Posterior cingulate gyrus (tissue), 11 donors: Measurements from ENCODE around the gene ILKAP.

Experiments used
- DNase-seq, 10 donors: peaks; one replicate each; pipeline versions ENCODE4 v3.0.0 to v3.0.0-alpha.2; 2020 to 2021; ENCODE audit warnings: mixed read lengths in 3 of 10
- intact Hi-C: fragments of 100-400 bp; cut with DNase I; formaldehyde crosslinking; loops from one replicate; pipeline ENCODE4 v1.15.1; 2023

ILKAP gene

DNA sequence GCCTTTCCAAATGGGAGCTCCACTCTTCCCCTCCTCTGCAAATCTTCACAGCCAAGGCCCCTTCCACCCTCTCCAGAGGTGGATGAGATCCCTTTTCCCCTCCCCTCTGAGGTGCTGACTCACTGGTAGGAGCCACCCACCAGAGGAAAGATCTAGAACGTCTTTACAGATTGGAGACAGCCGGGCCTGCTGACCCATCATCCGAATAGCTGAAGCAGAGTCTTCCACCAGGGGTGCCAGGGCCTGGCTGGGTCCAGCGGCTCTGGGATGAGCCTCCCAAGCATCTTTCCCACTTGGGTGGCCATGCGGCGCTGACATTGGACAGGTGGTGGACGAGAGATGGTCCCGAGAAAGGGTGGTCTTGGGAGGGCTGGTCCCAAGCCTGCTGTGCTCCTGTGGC, 35.7 kb downstream of the ILKAP start:
- intact Hi-C loops = no loop called here
- peak in 2 of 10 donors; percentile 49 to 74 for DNase-seq

DNA sequence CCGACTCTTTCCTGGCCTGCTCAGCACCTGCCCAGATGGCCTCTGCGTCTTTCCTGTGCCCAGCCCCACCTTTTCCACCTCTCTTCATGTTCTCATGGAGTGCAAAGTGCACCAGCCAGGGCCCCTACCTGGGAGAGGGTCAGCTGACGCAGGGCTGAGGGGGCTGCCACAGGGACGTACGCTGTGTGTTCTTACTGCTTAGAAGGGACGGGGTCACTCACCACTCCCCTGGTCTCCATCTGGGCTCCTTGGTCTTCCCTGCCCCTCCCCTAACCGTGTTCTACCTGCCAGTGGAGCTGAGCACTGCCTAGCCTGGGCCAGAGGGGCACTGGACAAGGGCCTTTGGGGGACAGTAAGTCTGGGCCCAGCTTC, 36.2 kb downstream of the ILKAP start:
- DNase-seq = peak in 2 of 10 donors; percentile 39 to 50
- intact Hi-C loops = no loop called here

DNA sequence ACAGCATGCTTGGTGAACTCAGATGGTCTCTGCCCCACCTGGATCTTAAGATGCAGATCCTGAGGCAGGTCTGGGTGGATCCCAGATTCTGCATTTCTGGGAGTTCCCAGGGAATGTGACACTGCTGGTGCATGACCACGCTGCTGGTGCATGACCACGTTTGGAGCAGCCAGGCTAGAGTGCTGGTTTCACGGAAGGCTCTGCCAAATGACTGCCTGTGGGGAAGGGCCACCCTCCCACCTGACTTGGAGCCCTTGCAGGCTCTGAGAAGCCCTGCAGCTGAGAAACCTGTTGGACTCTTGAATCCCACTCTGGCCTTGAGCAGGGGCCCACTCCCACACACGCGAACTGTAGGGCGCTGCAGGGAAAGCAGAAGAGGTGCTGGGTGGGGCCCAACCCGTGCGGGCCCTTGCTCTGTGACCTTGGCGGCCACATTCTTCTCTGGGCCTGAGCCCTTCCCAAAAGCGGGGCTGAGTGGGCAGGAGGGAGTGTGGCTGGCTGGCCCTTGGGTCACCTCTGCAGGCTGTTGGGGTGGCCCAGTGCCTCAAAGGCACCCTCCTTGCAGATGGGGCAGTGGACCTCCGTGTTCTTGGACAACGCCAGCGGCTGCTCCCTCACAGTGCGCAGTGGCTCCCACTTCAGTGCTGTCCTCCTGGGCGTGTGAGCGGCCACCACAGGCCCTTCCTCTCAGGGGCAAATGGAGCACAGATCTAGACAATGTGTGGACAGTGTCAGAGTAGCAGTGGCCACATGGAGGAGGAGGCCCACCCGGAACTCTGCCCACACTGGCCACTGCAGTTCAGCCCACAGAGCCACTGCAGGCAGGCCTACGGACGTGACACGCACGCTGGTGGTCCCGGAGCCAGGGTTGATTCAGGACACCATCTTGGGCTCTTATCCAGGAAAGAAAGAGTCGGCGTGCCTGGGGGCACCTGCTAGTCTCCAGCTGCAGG, 36.8 kb downstream of the ILKAP start:
- peak in 2 of 10 donors; percentile 58 to 86 for DNase-seq

DNA sequence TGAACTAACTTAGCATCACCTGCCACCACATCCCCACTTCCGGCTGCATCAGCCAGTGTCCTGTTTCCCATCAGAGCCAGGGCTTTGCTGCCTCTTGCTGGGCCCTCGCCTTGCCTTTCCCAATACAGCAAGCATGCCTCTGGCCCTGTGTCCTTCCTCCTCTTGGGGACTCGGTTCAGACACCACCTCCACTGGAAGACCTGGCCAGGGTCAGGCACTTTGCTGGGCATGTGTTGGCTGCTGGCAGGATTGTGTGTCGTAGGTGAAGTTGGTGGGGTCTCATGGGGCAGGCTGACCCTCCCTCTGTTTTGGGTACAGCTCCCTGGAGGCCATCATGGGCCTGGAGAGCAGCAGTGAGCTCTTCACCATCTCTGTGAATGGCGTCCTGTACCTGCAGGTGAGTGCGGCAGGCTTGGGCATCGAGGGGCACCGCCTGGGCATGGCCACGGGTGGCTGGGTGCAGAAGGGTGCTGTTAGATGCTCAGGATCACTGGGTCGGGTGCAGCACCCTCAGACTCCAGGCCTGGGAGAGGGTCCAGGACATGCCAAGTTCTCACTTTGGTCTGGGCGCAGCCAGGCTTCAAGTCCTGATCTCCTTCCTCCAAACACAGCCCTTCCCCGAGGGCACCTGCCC, 38.1 kb downstream of the ILKAP start:
- peak in 3 of 10 donors; percentile 65 to 68 (median 66) for DNase-seq
- intact Hi-C loops = no loop called here

More for the DNA sequence above, 36.8 kb downstream of the ILKAP start:
- intact Hi-C loops = no loop called here

DNA sequence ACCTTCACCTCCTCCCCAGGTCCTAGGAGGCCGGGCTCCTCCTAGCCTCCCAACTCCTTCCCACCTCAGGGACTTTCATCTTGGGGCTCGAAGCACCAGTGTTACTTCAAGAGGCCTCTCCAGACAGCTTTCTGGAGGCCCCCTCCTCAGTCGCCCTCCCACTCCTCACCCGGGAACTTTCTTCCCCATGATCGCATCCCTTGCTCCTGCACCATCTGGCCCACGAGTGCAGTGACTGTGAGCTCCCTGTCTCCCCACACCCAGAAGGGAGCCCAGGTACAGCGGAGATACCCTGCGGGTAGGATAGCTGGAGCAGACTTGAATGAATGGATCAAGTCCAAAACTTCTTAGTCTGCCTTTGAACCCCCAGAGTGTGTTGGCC, 38.6 kb downstream of the ILKAP start:
- intact Hi-C loops = no loop called here
- DNase-seq = peak in 3 of 10 donors; percentile 39 to 70 (median 66)

DNA sequence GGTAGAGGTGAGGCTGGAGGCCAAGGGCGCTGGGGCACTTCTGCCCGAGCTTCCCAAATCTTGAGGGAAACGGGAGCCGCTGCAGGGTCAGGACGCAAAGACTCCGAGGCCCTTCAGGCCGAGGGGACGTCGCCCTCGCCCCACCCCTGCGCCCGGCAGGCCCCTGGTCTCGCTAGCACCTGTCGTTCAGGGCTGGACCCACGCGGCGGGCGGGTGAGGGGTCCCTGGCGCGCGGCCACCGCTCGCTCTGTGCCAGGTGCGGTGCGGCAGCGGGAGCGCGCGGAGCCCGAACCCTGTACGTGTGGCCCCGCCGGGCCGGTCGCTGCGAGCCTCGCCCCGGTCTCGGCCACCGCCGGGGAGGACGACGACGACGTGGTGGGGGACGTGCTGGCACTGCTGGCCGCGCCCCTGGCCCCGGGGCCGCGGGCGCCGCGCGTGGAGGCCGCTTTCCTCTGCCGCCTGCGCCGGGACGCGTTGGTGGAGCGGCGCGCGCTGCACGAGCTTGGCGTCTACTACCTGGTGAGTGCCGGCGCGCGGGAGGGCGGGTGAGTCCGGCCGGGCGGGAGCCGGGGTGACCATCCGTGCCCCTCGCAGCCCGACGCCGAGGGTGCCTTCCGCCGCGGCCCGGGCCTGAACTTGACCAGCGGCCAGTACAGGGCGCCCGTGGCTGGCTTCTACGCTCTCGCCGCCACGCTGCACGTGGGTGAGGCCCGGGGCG, 39.9 kb downstream of the ILKAP start:
- peak in 3 of 10 donors; percentile 78 to 89 (median 83) for DNase-seq
- intact Hi-C loops = no loop called here

DNA sequence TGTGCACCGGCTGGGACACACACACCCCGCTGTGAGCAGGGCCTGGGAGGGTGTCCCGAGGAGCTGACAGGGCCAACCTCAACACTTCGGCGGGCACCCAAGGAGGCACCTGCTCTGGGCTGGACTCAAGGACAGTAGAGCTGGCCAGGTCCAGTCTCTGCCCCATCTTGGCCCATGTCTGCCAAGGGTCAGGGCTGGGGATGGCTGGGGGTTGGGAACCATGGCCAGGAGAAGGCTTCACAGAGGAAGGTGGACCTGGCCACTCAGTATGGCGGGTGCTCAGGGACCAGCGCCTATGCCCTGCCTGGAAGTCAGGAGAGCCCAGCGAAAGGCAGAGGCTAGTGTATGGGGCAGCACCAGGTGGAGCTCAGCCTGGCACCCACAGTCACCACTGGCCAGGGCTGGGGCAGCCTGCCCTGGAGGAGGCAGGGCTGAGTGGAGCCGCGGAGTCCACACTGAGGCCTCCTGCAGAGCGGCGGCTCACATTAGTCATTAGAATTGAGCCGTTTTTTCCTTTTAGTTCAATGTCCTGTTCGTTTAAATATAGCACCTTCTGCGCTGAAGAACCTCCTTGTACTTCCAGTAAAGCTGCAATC, 40.6 kb downstream of the ILKAP start:
- peak in 3 of 10 donors; percentile 42 to 66 (median 62) for DNase-seq
- intact Hi-C loops = no loop called here

DNA sequence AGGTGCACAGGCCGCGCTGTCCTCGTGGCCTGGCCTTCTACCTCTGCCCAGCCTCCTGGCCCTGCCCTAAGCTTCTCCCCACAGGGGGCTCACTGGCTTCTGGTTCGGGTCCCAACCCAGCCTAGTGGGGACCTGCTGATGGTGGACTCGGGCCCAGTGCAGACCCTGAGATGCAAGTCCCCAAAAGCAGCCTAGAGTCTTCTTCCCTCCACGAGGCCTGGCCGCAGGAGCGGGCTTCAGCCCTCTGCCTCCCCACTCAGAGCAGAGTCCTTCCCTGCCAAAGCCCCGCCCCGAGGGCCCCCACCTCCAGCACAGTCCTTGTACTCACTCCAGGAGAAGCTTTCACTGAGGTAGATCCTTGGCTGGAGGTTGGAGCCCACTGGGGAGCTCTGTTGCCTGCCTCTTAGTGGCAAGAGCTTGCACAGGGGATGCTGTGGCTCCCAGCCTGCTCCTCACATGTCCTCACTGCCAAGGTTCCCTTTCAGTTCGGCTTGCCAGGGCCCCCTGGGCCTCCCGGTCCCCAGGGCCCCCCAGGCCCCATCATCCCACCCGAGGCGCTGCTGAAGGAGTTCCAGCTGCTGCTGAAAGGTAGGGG, 41.1 kb downstream of the ILKAP start:
- intact Hi-C loops = no loop called here
- peak in 4 of 10 donors; percentile 6 to 78 (median 70) for DNase-seq

DNA sequence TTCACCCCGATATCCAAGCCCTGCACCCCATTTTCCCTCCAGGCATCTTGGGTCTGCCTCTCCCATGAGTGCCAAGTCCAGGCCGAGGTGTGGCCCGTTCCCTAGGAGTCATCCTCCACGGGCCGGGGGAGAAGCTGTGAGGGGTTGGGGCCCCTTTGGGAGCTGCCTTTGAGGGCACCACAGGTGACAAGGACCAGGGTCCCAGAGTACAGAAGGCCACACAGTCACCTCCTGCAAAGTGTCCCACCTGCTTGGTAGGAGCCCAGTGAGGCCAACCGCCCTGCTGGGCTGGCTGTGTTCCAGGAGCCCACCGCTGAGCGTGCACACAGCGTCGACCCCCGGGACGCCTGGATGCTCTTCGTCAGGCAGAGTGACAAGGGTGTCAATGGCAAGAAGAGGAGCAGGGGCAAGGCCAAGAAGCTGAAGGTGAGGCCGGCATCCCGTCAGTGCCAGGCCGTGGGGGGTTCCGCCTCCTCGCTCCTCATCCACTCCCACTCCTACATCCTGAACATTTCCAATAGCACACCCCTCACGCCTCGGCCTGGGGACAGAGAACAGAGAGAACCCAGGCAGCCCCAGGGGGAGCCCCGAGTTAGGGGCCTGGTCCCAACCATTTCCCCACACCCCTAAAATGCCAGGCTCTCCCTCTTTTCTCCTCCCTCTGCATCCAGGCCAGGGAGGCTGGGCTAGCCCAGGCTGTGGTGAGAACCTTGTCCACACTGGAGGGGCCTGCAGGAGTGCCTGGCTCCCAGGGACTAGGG, 42.0 kb downstream of the ILKAP start:
- intact Hi-C loops = loop anchor here (2.0 kb wide), 1 partner anchor 101 kb away; no protein-coding TSS in a partner anchor
- DNase-seq = peak in 4 of 10 donors; percentile 7 to 71 (median 68)

DNA sequence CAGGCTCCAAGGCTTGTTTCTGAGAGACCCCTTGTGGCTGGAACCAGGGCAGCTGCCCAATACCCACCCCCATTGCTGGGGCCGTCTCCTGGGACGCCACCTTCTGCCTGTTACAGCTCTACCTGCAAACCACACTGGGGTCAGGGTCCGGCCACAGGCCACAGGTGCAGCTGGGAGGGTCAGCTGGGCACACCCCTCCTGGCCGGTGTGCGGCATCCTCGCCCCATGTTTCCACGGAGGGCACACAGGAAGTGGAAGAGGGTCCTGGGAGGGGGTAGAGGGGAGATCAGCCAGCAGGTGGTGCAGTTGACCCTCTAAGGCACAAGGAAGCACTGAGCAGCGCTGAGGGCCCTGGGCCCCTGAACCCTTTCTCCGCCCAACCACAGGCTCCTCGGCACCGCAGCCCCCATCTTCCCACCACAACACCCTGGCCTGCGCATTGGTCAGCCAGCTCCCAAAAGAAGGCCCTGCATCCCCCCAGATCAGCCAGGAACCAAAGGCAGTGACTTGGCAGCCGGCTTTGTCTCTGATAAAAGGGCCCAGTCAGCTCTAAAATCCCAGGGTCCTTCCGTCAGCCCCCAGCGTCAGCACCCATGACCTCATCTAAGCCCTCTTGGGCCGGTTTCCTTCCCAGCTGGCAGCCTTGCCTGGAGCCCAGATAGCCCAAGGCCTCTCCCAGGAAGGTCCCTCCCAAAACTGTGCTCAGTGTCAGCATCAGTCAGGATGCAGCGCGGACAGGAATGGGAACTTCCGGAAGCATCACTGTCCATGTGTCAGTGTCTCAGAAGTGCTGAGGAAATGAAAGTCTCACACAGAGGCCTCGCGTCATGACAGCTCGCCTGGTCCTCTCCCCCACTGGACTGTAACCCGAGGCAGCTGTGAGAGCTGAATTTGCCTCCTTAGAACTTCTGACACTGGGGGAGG, 43.0 kb downstream of the ILKAP start:
- intact Hi-C loops = loop anchor here (2.0 kb wide), 1 partner anchor 102 kb away; no protein-coding TSS in a partner anchor
- DNase-seq = peak in 7 of 10 donors; percentile 5 to 77 (median 67)

DNA sequence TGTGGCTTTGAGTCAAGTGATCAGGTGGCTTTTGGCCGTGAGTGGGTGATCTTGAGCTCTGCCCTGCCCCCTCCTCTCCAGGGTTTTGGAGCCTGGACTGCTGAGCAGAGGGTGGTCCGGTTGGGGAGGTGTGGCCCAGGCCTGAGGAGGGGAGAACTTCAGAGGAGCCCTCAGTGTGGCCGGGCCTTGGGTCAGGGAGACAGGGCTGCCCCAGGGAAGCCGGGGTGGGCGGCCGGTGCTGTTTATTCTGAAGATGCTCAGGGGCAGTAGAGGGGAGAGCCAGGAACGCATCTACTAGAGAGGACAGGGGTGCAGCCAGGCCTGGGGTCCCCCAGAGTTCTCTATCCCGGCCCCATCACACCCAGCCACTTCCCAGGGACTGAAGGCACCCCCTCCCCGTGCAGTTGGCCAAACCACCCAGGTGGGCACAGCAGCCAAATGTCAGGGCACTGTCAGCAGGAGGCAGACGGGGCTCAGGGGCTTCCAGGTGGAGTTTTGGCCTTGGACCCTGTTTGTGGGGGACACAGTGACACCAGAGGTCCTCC, 43.8 kb downstream of the ILKAP start:
- DNase-seq = peak in 3 of 10 donors; percentile 47 to 80 (median 73)
- intact Hi-C loops = loop anchor here (2.0 kb wide), 1 partner anchor 103 kb away; no protein-coding TSS in a partner anchor

DNA sequence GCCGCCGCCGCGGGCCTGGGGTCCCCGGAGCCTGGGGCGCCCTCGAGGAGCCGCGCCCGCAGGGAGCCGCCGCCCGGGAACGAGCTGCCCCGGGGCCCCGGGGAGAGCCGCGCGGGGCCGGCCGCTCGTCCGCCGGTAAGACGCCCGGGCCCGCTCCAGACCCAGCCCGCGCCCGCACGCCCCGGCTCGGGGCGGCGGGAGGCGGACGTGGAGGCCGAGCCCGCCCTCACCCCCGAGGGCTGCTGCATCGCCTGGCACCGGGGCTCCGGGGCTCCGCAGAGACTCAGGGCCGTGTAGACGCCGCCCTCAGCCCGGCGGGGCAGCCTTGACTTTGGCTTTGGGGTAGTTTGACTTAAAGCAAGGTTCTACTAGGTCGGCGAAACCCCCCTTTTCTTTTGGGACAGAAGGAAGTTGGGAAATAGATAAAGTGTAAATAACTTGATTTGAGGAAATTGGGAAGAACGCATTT, 44.4 kb downstream of the ILKAP start:
- peak in 4 of 10 donors; percentile 1 to 67 (median 48) for DNase-seq
- intact Hi-C loops = no loop called here

DNA sequence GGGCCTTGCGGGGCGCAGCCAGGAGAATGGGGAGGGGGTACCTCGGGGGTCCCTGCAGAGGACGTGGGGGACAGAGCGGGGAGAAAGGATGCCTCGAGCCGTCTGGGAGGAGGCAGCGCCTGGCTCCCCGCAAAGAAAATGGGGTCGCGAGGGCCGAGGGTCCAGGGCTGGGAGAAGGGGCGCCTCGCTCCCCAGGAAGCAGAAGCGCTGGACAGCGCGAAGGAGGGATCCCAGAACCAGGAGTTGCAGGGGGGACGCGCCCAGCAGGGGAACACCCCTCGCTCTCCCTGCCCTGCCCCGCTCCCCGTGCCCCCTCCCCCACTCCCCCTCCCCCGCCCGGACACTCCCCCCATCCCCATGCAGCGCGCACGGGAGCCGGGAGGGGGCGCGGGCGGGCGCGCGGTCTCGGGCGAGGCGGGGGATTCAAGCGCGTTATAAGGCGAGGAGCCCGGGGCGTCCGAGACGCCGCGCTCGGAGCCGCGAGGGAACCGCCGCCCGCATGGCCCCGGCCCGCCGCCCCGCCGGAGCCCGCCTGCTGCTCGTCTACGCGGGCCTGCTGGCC, 44.9 kb downstream of the ILKAP start, which contains the start of gene ERFE:
TSS of gene ERFE (plus strand) at position 462 of the 562 bp plus-strand sequence. CDS start at position 500, 38 bp downstream.
- intact Hi-C loops = no loop called here
- peak in 5 of 10 donors; percentile 34 to 84 (median 72) for DNase-seq

DNA sequence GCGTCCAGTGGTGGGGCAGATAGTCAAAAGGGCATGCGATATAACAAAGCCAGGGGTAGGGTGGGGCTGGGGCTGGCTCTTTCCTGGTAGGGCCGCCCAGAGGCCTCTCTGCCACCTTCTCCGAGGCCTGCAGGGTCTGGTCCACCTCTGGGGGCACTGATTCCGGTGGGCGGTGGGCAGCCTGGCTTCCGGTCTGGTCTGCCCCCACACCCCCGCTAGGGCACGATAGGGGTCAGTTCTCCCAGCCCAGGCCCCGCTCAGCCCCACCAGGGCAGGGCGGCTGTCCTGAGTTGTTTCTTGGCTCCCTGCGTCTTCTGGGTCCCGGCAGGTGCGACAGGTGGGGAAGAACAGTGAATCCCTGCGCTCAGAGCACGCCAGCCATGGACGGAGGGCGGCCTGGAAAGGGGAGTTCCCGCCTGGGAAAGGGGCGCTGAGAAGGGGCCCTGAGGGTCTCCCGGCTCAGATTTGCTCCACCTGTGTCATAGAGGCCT, 45.4 kb downstream of the ILKAP start:
- peak in 3 of 10 donors; percentile 45 to 65 (median 60) for DNase-seq
- intact Hi-C loops = no loop called here

DNA sequence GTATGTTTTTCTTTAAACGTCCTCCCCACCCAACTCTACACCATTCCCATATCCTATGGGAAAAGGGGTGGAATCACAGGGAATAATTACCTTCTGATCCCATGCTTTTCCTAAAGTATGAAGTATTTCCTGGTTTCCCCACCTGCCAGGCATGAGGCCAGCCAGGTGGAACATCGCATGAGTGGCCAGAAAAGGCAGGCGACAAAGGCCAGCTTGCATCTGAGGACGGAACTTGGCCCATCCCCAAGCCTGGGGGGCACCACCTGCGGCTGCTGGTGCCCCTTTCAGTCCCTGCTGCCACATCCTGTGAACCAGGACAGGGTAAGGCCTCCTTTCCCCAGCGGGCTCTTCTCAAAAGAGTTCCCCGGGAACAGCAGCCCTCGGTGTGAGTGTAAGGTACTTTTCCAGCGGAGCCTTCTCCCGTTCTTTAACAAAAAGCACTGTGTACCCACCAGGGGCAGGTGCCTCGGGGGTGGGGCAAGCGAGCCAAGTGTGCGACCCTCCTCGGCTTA, 45.9 kb downstream of the ILKAP start:
- intact Hi-C loops = no loop called here
- DNase-seq = peak in 2 of 10 donors; percentile 16 to 51
